GM12872 (cell line): ENCODE measurements around the gene RASD1.

Experiments used
- CTCF ChIP-seq: IDR thresholded peaks from 3 replicates; pipeline ENCODE4 v1.5.1; 2011; ENCODE audit warnings: low read depth, mild to moderate bottlenecking, low read length, moderate library complexity; ENCODE audit not compliant: insufficient read depth

The RASD1 gene

GRCh38 chr17:17540278-17540906 is 44.2 kb upstream of the RASD1 start:
- no peak for TF ChIP-seq CTCF

GRCh38 chr17:17539591-17539990 is 43.4 kb upstream of the RASD1 start:
- TF ChIP-seq CTCF = no peak

GRCh38 chr17:17538417-17539391 is 42.5 kb upstream of the RASD1 start:
- TF ChIP-seq CTCF = no peak

- TF ChIP-seq CTCF = no peak
Measured at GRCh38 chr17:17537311-17538099, 41.3 kb upstream of the RASD1 start.

GRCh38 chr17:17536702-17537101 is 40.5 kb upstream of the RASD1 start:
- TF ChIP-seq CTCF = no peak

GRCh38 chr17:17535957-17536356 is 39.8 kb upstream of the RASD1 start:
- no peak for TF ChIP-seq CTCF

GRCh38 chr17:17533901-17534441 is 37.8 kb upstream of the RASD1 start:
- no peak for TF ChIP-seq CTCF
